Measurements from ENCODE around the gene CCNB1IP1. TPM values are rescaled to one million over a fixed set of nuclear protein-coding genes. Genes with fewer than 3 reads are reported as not detected.
"Not testable (repeated sequence)": the region's sequence is repeated elsewhere in the genome, so short reads cannot be mapped to it uniquely, and the experiment has no call there.

Gene CCNB1IP1
- total RNA-seq, 1 donor from 2014 or later = 40.1 TPM

DNA sequence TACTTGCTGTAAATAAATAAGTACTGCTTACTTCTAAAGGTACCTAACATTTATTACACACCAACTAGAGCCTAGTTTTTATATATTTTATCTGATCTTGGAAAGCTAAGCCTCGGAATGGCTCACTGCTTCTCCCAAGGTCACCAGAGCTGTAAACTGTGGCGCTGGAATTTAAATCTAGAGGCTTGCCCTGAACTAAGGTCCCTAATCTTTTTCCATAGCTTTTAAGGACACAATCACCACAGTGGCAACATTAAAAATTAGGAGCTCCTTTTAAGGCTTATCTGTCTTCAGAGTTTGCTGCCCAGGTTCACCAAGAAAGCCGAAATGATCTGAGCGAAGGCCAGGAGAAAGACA lies 670 bp downstream of the CCNB1IP1 start:
- DNase-seq (ENCODE audit: low read depth) = peak; percentile 24

DNA sequence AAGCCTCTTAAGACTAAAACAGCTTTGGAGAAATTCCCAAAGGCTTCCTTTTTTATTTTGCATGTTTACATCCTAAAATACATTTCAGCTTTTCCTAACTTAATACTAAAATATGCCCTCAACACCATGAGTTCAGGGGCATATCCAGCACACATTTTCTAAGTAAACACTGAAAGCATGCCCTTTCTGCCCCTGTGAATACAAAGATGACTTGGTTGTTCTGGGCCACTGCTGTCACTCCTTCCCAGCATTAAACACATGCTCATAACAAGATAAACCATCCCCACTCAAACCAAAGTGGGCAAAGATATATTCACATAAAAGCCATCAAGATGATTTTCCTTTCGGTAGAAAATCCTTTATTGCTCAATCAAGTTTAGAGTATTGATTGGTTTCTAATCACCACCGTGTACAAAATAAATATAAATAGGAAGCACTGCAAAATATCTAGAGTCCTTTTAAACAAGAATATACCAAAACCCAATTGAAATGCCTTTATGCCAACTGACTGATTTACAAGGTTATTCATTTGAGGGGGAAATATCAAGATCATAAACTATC lies 1.9 kb downstream of the CCNB1IP1 start:
- DNase-seq (ENCODE audit: low read depth) = no peak

DNA sequence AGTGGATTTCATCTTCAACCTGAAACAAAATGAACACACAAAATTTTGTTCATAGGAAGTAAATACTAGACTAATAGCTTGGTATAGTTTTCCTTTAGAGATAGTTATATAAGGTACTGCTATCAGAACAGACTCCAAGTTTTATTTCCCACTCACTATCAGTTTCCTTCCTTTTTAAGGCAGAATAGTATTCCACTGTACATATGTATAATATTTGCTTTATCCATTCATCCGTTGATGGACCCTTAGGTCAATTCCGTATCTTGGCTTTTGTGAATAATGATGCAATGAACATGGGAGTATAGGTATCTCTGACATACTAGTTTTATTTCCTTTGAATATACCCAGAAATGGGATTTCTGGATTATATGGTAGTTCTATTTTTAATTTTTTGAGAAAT lies 3.7 kb downstream of the CCNB1IP1 start:
- no peak for DNase-seq (ENCODE audit: low read depth)

DNA sequence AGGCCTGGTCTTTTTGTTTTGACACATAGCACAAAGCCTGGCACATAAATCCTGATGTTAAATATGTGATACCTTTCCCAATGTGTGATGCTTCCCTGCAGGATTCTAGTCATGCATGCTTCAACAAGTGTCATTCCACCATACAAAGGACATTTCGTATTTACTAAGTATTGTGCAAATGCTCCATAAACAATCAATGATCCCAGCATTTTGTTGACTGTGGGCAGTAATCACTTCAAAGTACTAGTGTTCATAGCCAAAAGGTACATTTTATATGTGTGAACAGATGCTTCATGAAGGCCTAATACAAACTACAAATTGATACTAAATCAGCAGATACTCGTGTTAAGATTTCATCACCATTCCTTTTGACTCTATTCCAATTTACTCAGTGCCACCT lies 4.4 kb downstream of the CCNB1IP1 start:
- no peak for DNase-seq (ENCODE audit: low read depth)

DNA sequence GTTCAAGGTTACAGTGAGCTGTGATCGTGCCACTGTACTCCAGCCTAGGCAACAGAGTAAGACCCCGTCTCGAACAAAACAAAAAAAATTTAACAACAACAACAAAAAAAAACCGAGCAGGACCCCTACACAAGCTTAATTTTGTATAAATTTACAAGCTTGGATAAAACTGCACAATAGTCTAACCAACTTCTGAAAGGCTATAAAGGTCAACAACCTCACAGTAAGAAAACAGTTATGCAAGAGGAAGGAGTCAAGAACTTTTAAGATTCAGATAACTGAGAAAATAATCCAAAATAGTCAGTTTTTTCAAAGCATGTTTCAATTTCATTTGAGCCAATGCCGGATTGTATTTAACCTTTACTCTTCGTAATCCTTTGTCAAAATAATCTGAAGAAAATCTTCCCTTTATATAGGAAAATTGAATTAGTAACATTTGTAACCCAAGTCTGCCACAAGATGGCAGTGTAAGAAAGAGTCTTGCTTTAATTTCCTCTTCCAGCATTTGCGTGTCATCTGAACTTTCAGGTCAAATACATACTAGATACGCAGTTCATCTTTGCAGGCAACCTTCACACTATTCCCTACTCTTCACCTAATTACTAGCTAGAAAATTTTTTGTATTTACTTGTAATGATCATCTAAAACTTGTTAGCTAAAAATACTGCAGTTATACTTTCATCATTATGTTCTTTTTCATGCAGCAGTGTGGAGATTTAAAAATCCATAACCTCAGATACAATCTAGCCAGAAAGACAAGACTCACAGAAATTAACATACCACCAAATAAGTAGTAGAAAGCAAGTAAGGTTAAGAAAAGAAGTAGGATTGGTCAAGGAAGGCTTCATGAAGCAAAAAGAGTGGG lies 5.8 kb downstream of the CCNB1IP1 start:
- peak; percentile 73 for DNase-seq (ENCODE audit: low read depth)

DNA sequence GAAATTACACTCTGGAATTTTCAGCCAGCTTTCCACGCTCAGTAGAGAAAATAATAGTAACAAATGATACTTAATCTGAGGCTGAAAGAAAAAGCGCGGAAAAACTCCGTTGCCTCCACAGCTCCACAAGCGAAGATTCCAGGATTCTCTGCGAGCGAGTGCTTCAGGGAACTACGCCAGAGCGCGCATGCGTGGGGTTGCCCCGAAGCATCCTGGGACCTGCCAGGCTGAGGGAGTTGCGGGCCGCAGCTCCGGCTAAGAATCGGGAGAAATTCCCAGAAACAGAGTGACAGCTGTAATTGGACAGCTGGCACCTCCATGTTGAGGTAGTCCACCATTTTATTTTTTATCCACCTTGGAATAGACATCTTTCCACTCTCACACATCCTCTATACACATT lies 15.4 kb downstream of the CCNB1IP1 start:
- no peak for DNase-seq (ENCODE audit: low read depth)

DNA sequence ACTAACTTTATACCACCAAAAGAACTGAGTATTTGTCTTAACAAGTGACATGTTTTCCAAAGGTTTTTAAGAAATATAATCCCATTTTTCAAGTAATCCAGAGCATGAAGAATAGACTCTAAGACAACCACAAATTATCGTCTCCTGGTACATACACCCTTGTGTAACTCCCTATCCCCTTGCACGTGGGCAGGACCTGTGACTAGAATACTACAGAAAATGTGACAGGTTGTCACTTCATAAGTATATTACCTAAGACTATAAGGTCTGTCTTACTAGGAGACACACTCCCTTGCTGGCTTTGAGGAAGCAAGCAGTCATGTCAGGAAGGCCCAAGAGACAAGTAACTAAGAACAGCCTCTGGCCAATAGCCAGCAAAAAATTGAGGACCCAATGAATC lies 19.1 kb downstream of the CCNB1IP1 start:
- no peak for DNase-seq (ENCODE audit: low read depth)

DNA sequence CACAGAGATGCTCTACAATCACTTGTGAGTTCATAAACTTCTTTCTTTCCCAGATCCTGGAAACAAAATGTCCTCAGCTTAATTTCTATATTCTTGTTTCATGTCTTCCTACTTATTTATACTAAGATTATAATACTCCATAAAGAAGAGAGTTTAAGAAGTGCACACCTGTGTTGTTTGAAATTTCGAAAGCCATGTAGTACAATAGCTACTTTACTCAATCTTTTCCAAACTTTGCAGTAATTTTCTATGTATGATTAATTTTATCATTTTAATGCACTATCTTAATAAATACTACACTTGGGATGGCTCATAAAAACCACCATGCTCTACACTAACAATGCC lies 27.0 kb downstream of the CCNB1IP1 start:
- no peak for DNase-seq (ENCODE audit: low read depth)

DNA sequence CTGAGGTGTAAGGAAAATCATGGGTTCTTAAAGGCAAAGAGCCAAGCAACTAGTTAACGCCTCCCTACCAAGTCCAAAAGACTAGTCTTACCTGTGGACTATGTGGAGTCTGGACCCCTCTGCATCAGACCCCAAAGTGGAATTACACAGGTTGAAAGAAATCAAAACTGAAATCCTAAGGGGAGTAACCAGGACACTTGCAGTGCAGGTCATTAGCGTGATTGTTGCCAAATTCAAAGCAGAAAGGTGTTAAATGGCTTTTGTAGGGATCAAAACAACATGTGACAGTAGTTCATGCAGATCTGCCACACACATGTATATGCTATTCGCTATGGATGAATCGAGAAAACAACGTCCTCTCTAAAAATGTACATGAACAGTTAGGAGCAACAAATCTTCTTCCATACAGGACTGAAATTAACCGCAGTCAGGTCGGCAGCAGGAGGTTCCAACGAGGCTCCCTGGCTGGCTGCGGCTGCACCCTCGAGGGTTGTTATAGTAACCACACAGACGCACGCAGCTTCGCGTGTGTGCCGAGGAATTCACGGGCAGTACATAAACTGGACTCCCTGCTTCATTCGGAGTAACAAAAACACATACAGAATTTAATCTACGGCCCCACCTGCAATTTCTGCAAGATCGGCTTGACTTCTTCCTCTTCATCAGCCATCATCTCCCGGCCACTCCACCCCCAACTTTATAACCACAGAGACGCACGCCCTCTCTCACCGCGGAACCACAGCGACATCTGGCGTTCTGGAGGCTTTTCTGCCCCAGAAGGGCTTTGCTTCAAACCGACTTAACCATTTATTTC lies 27.6 kb downstream of the CCNB1IP1 start, which contains the start of gene TTC5:
TTC5 (minus strand) TSS at position 687 of the 814 bp plus-strand sequence; CDS start at position 673, 14 bp downstream.
- peak; percentile 75 for DNase-seq (ENCODE audit: low read depth)

DNA sequence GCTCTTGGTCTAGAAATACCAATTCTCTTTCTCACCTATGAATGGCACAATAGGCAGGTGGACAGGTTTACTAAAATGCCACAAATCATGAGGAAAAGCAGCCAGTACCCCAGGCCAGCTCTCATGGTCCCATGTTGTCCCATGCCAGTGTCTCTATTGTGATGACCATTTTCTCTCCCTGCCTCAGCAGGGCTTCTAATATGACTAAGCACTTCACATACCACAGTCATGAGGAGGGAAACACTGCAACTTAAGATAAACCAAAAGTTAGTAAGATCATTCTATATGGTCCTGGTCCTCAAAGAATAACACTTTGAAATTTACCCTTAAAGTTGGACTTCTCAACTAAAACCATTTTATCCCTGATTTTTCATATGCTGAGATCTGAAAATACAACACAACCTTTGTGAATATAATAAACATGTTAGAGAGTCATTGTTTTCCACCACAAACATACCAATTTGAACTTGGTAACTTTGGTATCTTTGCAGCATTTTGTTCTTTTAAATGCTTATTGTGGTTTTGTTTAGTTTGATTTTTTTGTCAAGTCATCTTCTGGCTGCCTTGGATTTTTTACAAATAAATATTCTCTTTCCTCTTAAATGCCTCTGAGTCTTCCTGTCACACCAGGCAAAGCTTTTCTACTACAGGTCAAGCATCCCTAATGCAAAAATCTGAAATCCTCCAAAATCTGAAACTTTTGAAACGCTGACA lies 30.9 kb downstream of the CCNB1IP1 start:
- DNase-seq (ENCODE audit: low read depth) = no peak

DNA sequence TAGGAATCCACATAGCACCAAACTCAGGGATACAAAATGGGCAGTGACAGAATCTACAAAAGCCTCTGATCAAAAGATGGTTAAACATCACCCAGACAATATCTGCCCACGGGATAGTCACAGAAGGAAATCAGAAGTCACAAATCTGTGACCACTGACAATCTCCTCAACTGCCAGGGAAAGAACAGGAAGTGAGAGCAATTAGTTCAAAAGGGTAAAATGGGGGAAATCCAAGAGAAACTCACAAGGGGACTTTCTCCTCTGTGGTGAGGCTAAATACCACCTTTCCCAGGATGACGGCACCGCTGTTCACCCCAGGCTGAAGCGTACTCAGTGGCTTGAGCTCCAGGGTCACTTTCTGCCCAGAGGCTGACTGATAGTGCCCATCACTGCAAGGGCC lies 38.0 kb downstream of the CCNB1IP1 start:
- DNase-seq (ENCODE audit: low read depth) = peak; percentile 30

DNA sequence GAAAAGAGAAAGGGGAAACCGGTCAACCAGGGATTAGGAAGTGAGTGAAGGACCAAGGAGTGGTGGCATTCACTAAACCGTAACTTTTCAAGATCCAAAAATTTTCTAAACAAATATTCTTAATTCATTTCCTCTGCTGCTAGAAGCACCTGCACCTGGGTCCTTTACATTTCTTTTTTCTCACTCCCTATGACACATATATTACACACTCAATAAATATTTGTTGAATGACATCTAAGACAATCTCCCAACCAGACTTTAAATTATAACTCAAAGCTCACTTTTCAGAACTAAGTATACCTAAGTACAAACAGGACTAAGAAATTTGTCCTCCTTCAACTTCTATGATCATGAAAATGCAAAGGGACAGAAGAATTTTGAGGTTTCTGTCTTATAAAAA lies 38.4 kb downstream of the CCNB1IP1 start:
- no peak for DNase-seq (ENCODE audit: low read depth)

DNA sequence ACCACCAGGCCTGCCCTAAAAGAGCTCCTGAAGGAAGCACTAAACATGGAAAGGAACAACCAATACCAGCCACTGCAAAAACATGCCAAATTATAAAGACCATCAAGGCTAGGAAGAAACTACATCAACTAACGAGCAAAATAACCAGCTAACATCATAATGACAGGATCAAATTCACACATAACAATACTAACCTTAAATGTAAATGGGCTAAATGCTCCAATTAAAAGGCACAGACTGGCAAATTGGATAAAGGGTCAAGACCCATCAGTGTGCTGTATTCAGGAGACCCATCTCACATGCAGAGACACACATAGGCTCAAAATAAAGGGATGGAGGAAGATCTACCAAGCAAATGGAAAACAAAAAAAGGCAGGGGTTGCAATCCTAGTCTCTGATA lies 51.1 kb downstream of the CCNB1IP1 start:
- DNase-seq (ENCODE audit: low read depth) = not testable (repeated sequence)

DNA sequence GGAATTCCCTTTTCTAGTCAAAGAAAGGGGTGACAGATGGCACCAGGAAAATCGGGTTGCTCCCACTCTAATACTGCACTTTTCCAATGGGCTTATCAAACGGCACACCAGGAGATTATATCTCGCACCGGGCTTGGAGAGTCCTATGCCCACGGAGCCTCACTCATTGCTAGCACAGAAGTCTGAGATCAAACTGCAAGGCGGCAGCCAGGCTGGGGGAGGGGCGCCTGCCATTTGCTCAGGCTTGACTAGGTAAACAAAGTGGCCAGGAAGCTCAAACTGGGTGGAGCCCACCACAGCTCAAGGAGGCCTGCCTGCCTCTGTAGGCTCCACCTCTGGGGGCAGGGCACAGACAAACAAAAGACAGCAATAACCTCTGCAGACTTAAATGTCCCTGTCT lies 52.8 kb downstream of the CCNB1IP1 start:
- DNase-seq (ENCODE audit: low read depth) = not testable (repeated sequence)

DNA sequence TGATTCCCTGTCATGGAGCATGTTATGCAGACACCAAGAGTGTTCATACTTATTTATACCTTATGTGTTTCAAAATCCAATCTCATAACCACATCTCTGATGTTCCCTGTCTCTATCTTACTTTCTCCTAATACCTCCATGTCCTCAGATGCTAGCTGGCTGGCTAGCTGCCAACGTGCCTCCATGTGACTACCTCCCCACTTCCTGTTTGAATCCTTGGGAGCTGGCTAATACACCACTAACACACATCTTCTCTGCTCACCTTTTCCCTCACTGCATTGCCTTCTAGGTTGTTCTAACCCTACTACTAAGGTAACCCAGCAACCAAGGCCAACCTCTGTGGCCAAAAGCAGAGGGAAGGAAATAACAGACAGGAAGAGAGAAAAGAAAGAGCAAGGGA lies 54.7 kb downstream of the CCNB1IP1 start:
- peak; percentile 24 for DNase-seq (ENCODE audit: low read depth)

DNA sequence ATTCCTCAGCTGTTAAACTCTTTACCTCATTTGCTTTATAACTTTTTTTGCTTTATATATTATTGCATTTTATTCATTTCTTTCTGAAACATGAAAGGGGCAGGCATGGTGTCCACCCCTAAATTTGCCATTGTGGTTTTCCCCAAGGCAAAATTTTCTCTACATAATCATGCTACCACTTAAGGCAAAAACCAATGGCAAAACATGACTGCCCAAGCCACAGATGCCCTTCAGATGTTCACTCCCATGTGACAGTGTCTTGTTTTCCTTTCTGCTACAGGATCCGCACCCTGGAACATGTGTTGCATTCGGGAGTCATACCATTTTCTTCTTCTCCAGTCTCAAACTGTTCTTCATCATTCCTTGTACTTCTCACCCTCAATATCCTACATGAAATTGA lies 55.7 kb downstream of the CCNB1IP1 start:
- no peak for DNase-seq (ENCODE audit: low read depth)

DNA sequence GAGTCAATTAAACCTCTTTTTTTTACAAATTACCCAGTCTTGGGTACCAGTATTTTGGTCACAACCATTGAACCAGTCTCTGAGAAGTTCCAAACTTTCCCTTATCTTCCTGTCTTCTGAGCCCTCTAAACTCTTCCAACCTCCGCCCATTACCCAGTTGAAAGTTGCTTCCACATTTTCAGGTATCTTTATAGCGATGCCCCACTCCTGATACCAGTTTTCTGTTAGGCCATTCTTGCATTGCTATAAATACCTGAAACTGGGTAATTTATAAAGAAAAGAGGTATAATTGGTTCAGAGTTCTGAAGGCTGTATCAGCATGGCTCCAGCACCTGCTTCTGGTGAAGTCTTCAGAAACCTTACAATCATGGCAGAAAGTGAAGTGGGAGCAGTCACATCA lies 59.0 kb downstream of the CCNB1IP1 start:
- DNase-seq (ENCODE audit: low read depth) = no peak

DNA sequence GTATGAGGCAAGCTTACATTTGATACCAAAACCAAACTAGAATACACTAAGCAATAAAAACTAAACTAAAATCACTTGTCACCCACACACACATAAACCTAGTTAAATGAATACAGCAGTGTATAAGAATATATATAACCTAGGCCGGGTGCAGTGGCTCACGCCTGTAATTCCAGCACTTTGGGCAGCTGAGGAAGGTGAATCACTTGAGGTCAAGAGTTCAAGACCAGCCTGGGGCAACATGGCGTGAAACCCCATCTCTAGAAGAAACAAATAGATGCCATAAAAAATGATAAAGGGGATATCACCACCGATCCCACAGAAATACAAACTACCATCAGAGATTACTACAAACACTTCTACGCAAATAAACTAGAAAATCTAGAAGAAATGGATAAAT lies 68.7 kb downstream of the CCNB1IP1 start:
- peak; percentile 1 for DNase-seq (ENCODE audit: low read depth)

DNA sequence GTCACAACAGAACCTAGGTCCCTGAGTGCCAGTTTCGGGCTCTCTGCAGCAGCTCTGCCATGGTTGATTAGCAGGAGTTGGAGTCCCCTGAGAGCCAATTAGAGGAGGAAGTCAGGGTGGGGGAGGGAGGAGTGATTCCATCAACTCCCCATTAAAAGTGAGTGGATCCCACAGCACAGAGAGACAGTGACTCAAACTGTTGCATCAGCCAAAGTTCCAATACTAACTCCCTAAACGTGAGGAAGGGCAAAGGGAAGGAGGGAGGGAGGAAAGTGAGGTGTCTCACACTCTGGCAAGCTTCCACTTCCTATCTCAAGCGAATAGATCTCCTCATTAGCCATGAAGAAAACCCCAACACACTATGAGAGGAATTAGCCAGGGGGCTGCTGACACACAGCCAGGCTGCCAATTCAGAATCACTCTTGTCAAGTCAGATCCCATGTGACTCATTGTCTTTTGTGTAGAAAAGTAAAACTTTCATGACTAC lies 70.4 kb downstream of the CCNB1IP1 start:
- peak; percentile 85 for DNase-seq (ENCODE audit: low read depth)
